Embryonic facial prominence (tissue), 1 donor: ENCODE results near the gene OPRM1.
"Not testable (repeated sequence)": the region's sequence is repeated elsewhere in the genome, so short reads cannot be mapped to it uniquely, and the experiment has no call there.

Experiments used
- DNase-seq: peaks from one replicate; pipeline ENCODE4 v3.0.0-alpha.2; 2016; ENCODE audit errors: extremely low spot score

The OPRM1 gene

GRCh38 chr6:154239392-154239791 lies 200.4 kb downstream of the OPRM1 start:
- DNase-seq: no peak

- not testable (repeated sequence) for DNase-seq
These were observed 202.0 kb downstream of the OPRM1 start for GRCh38 chr6:154241061-154241460.

GRCh38 chr6:154241581-154241980 lies 202.5 kb downstream of the OPRM1 start:
- no peak for DNase-seq

GRCh38 chr6:154242617-154243357 lies 203.7 kb downstream of the OPRM1 start:
- DNase-seq: no peak

GRCh38 chr6:154243793-154244750 lies 205.0 kb downstream of the OPRM1 start:
- DNase-seq: no peak

GRCh38 chr6:154245506-154245905 lies 206.5 kb downstream of the OPRM1 start:
- no peak for DNase-seq

- DNase-seq: no peak
These were observed 207.7 kb downstream of the OPRM1 start for GRCh38 chr6:154246723-154247118.

GRCh38 chr6:154247119-154247861 lies 208.2 kb downstream of the OPRM1 start:
- no peak for DNase-seq

- DNase-seq: no peak
These were observed 210.7 kb downstream of the OPRM1 start for GRCh38 chr6:154249499-154250298.

- DNase-seq: no peak
These were observed 212.1 kb downstream of the OPRM1 start for GRCh38 chr6:154251116-154251515.

- DNase-seq: no peak
These were observed 213.6 kb downstream of the OPRM1 start for GRCh38 chr6:154252678-154253077.

- DNase-seq: no peak
These were observed 218.0 kb downstream of the OPRM1 start for GRCh38 chr6:154257067-154257466.

- no peak for DNase-seq
These were observed 219.2 kb downstream of the OPRM1 start for GRCh38 chr6:154258064-154258757.

- DNase-seq: no peak
These were observed 222.8 kb downstream of the OPRM1 start for GRCh38 chr6:154261688-154262397.

GRCh38 chr6:154266560-154267099 lies 227.6 kb downstream of the OPRM1 start:
- DNase-seq: no peak

GRCh38 chr6:154267508-154268106 lies 228.6 kb downstream of the OPRM1 start:
- DNase-seq: no peak

GRCh38 chr6:154268486-154268885 lies 229.4 kb downstream of the OPRM1 start:
- no peak for DNase-seq

- DNase-seq: no peak
These were observed 235.1 kb downstream of the OPRM1 start for GRCh38 chr6:154274168-154274567.
